A549 treated with ZK216348 at 1 μM for 4 hours (cell line): ENCODE measurements around the gene DDX18. TPM values are rescaled to one million over a fixed set of nuclear protein-coding genes. Genes with fewer than 3 reads are reported as not detected.

Experiments
- total RNA-seq: library from RNA; stranded (reverse); fragments of 200-300 nt; extraction: Qiagen RNA extraction; gene quantifications from 5 replicates; pipeline ENCODE4 v1.2.3, GENCODE V29; 2022; ENCODE audit warnings: low read depth

Gene DDX18
- 66.0 to 83.3 TPM (median 70.9 TPM) in 5 replicates for total RNA-seq

DNA sequence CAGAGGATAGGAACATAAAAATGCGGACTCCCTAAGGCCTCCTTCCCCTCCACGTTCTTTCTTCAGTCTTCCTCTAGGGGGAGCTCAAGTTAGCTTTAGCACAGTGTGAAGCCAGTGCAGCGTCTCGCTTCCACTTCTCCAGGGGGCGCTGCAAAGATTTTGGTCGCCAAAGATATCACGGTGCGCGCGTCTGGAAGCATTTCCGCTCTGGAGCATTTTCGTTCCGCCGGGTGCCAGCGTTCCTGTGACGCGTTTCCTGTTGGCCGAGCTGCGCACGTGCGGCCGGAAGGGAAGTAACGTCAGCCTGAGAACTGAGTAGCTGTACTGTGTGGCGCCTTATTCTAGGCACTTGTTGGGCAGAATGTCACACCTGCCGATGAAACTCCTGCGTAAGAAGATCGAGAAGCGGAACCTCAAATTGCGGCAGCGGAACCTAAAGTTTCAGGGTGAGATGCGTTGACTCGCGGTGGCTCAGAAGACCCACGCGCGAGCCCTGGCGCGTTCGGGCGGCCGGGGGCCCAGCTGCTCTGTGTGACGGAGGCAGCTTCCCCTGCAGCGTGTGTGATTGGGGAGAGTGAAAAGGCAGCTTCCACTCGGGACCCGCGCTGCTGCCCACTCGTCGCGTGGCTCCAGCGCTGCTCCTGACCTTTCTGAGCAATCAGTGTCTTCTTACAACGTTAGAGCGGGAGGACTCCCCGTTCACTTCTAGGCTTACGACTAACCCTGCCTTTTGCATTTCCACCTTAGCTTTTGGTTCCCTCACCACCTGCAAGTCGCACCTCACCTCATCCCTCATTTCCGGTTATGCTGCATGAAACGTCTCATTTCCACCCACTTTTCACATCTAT, at the start of gene DDX18:
Gene DDX18 (plus strand): TSS at position 275 of the 848 bp plus-strand sequence. CDS start 87 bp downstream, at position 362.

Other genes with a start within 250 kb of the DDX18 start
- 11.6 to 15.8 TPM (median 14.7 TPM) in 5 replicates for gene CCDC93, start 199.4 kb downstream of the DDX18 start, total RNA-seq